HEK293 (cell line): ENCODE results near the gene GLYATL3.

Experiments used
- CTCF ChIA-PET: fragments of 350-600 bp; formaldehyde crosslinking; extraction: SDS; loops from one replicate; lab custom pipeline; 2021; ENCODE audit warnings: antibody characterized with exemption; lab: Yijun Ruan, JAX
- POLR2A ChIA-PET: fragments of 300-600 bp; formaldehyde crosslinking; extraction: SDS; loops from one replicate; lab custom pipeline; 2020; ENCODE audit warnings: antibody characterized with exemption, inconsistent platforms; lab: Yijun Ruan, JAX
- H3K27ac ChIP-seq: fragments of 200-500 bp; sonication (Bioruptor generic); 2 replicates; pipeline ENCODE4 v1.5.1; 2014; ENCODE audit warnings: low read depth, low read length, control low read depth, inconsistent platforms; ENCODE audit errors: extremely low read depth
- H3K36me3 ChIP-seq, 2 experiments: fragments of 200-500 bp in 1 of 2; sonication (Bioruptor generic) in 1 of 2; 1 replicate in 1 of 2; 2 replicates in 1 of 2; pipeline ENCODE4 v1.5.1; 2014 to 2017; ENCODE audit warnings: inconsistent platforms in 2 of 2, low read length in 2 of 2; ENCODE audit not compliant: control insufficient read depth in 2 of 2, insufficient read depth in 1 of 2
- H3K4me1 ChIP-seq: fragments of 200-500 bp; sonication (Bioruptor generic); 2 replicates; pipeline ENCODE4 v1.5.1; 2014; ENCODE audit warnings: mild to moderate bottlenecking, low read length, inconsistent platforms; ENCODE audit not compliant: control insufficient read depth, insufficient read depth
- H3K4me3 ChIP-seq: 2 replicates; pipeline ENCODE4 v1.5.1; 2011; ENCODE audit warnings: low read depth, mild to moderate bottlenecking, control low read depth, low read length, moderate library complexity
- H3K9me3 ChIP-seq: fragments of 200-500 bp; sonication (Bioruptor generic); 2 replicates; pipeline ENCODE4 v1.5.1; 2014; ENCODE audit warnings: low read depth, low read length, inconsistent platforms; ENCODE audit not compliant: control insufficient read depth, insufficient read depth
- KLF1 ChIP-seq: fragments of 450-650 bp; formaldehyde crosslinking; IDR thresholded peaks from 2 replicates; pipeline ENCODE4 v1.5.1; 2016; ENCODE audit warnings: missing biosample characterization, missing genetic modification characterization
- OVOL3 ChIP-seq: fragments of 450-650 bp; formaldehyde crosslinking; IDR thresholded peaks from 2 replicates; pipeline ENCODE4 v1.5.1; 2016; ENCODE audit warnings: missing biosample characterization, missing genetic modification characterization
- SCRT1 ChIP-seq: fragments of 450-650 bp; formaldehyde crosslinking; IDR thresholded peaks from 2 replicates; pipeline ENCODE4 v1.5.1; 2016; ENCODE audit warnings: missing biosample characterization, missing genetic modification characterization, borderline replicate concordance
- ZBTB17 ChIP-seq: fragments of 450-650 bp; formaldehyde crosslinking; IDR thresholded peaks from 2 replicates; pipeline ENCODE4 v1.5.1; 2016; ENCODE audit warnings: missing biosample characterization, missing genetic modification characterization
- ZNF112 ChIP-seq: fragments of 450-650 bp; formaldehyde crosslinking; IDR thresholded peaks from 2 replicates; pipeline ENCODE4 v1.5.0; 2017; ENCODE audit warnings: missing biosample characterization, missing genetic modification characterization
- ZNF335 ChIP-seq: fragments of 450-650 bp; formaldehyde crosslinking; conservative IDR thresholded peaks from 2 replicates; pipeline ENCODE4 v1.5.1; 2016; ENCODE audit warnings: missing biosample characterization, missing genetic modification characterization
- ZNF341 ChIP-seq: fragments of 450-650 bp; formaldehyde crosslinking; IDR thresholded peaks from 2 replicates; pipeline ENCODE4; 2016; ENCODE audit warnings: low read depth, missing biosample characterization, missing genetic modification characterization
- ZNF530 ChIP-seq: fragments of 450-650 bp; formaldehyde crosslinking; IDR thresholded peaks from 2 replicates; pipeline ENCODE4 v1.5.1; 2016; ENCODE audit warnings: low read depth, missing biosample characterization, missing genetic modification characterization
- ZNF747 ChIP-seq: fragments of 450-650 bp; formaldehyde crosslinking; IDR thresholded peaks from 2 replicates; pipeline ENCODE4 v1.5.1; 2016; ENCODE audit warnings: missing biosample characterization, missing genetic modification characterization
- TF ChIP-seq, protein P1 (sequence below): fragments of 450-650 bp; formaldehyde crosslinking; IDR thresholded peaks from 2 replicates; pipeline ENCODE4 v1.5.1; 2016; ENCODE audit warnings: missing biosample characterization, missing genetic modification characterization, low read depth
- TF ChIP-seq, protein P2 (sequence below): fragments of 450-650 bp; formaldehyde crosslinking; IDR thresholded peaks from 2 replicates; pipeline ENCODE4 v1.5.1; 2017; ENCODE audit warnings: missing biosample characterization, missing genetic modification characterization
- TF ChIP-seq, protein P3 (sequence below): sonication (generic); formaldehyde crosslinking; IDR thresholded peaks from 2 replicates; pipeline ENCODE4 v1.8.1; 2022; ENCODE audit warnings: mild to moderate bottlenecking, moderate library complexity, missing genetic modification reagents

The GLYATL3 gene

DNA sequence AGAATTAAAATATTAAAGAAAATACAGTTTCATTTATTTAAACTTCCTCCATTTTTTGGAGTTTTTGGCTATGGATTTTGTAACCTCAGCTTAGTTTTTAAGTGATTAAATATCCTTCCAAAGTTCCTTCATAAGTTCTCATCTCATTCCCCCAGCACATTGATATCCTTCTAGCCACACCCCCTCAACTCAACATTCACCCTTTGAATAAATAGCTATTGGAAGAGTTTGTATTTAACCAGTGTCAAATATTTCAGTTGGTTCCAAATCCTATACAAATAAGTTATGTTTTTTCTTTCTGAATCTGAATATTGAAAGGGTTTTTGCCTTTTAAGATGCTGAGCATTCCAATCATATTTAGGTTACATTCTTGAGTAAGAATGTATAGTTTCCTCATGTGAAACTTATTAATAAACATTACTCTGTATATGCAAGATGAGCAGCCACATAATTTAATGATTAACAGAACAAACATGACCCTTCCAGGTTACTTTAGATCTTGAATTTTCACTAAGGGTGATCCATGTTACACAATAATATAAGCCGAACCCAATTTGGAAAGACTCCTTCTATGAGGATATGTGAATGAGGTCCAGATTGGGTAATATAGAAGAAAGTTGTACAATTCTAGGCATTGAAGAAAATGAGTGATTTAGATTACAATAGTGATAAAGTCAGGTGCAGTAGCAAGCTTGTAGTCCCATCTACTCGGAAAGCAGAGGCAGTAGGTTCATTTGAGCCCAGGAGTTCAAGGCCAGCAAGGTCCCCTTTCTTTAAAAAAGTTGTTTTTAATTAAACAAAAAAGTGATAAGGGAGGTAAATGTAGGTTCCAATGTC, 13.6 kb downstream of the GLYATL3 start (continued):
- TF ChIP-seq, protein P1, sequence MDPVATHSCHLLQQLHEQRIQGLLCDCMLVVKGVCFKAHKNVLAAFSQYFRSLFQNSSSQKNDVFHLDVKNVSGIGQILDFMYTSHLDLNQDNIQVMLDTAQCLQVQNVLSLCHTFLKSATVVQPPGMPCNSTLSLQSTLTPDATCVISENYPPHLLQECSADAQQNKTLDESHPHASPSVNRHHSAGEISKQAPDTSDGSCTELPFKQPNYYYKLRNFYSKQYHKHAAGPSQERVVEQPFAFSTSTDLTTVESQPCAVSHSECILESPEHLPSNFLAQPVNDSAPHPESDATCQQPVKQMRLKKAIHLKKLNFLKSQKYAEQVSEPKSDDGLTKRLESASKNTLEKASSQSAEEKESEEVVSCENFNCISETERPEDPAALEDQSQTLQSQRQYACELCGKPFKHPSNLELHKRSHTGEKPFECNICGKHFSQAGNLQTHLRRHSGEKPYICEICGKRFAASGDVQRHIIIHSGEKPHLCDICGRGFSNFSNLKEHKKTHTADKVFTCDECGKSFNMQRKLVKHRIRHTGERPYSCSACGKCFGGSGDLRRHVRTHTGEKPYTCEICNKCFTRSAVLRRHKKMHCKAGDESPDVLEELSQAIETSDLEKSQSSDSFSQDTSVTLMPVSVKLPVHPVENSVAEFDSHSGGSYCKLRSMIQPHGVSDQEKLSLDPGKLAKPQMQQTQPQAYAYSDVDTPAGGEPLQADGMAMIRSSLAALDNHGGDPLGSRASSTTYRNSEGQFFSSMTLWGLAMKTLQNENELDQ (tag by site-specific recombination), result no peak
- TF ChIP-seq ZBTB17 (tag by site-specific recombination), result no peak
- TF ChIP-seq KLF1 (tag by site-specific recombination), result no peak
- TF ChIP-seq ZNF341 (tag by site-specific recombination), result no peak
- no peak for TF ChIP-seq ZNF530 (tag by site-specific recombination)
- TF ChIP-seq ZNF112 (tag by site-specific recombination), result no peak

DNA sequence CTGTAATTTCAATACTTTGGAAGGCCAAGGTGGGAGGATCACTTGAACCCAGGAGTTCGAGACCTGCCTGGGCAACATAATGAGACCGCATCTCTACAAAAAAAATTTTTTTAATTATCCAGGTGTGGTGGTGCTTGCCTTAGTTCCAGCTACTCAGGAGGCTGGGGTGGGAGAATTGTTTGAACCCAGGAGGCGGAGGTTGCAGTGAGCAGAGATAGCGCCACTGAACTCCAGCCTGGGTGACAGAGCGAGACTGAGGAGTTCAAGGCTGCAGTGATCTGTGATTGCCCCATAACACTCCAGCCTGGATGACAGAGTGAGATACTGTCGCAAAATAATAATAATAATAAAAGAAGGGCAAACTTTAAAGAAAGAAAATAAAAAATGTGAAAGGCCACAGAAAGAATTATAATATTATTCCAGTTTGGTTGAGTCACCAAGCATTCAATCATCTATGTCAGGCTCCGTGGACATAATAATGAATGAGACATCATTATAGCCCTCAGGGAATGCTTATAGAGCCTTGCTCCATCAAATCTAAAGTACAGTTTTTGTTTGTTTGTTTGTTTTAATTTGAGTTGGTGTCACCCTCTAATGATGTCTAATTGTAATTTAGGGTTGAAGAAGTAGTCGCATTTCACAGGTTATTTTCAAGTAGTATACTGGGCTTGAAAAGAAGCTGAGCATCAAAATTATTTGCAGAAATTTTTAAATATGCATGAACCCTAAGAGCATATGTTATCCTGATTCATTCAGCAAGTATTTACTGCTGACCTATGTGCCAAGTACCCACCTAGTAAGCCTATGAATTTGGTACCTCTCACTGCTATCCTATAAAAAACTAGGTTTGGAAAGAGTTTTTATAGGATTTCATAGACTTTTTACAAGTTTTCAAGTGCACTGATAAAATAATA, 15.1 kb downstream of the GLYATL3 start:
- H3K27ac ChIP-seq, result no peak overlapping the region
- POLR2A ChIA-PET, result no interaction called here
- no peak overlapping the region for H3K4me3 ChIP-seq
- no peaks in the 10 kb centered on the region for H3K4me1 ChIP-seq
- H3K9me3 ChIP-seq, result no peaks in the 10 kb centered on the region
- CTCF ChIA-PET, result interaction anchor here (1.0 kb wide), 1 partner anchor 17 kb away, joined by 3 read pairs; no protein-coding TSS in a partner anchor
- no peaks in the 10 kb centered on the region for H3K36me3 ChIP-seq
- TF ChIP-seq, protein P2, sequence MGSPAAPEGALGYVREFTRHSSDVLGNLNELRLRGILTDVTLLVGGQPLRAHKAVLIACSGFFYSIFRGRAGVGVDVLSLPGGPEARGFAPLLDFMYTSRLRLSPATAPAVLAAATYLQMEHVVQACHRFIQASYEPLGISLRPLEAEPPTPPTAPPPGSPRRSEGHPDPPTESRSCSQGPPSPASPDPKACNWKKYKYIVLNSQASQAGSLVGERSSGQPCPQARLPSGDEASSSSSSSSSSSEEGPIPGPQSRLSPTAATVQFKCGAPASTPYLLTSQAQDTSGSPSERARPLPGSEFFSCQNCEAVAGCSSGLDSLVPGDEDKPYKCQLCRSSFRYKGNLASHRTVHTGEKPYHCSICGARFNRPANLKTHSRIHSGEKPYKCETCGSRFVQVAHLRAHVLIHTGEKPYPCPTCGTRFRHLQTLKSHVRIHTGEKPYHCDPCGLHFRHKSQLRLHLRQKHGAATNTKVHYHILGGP (tag by site-specific recombination), result no peak
- TF ChIP-seq, protein P3, sequence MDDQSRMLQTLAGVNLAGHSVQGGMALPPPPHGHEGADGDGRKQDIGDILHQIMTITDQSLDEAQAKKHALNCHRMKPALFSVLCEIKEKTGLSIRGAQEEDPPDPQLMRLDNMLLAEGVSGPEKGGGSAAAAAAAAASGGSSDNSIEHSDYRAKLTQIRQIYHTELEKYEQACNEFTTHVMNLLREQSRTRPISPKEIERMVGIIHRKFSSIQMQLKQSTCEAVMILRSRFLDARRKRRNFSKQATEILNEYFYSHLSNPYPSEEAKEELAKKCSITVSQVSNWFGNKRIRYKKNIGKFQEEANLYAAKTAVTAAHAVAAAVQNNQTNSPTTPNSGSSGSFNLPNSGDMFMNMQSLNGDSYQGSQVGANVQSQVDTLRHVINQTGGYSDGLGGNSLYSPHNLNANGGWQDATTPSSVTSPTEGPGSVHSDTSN (CRISPR knock-in tag), result no peak

DNA sequence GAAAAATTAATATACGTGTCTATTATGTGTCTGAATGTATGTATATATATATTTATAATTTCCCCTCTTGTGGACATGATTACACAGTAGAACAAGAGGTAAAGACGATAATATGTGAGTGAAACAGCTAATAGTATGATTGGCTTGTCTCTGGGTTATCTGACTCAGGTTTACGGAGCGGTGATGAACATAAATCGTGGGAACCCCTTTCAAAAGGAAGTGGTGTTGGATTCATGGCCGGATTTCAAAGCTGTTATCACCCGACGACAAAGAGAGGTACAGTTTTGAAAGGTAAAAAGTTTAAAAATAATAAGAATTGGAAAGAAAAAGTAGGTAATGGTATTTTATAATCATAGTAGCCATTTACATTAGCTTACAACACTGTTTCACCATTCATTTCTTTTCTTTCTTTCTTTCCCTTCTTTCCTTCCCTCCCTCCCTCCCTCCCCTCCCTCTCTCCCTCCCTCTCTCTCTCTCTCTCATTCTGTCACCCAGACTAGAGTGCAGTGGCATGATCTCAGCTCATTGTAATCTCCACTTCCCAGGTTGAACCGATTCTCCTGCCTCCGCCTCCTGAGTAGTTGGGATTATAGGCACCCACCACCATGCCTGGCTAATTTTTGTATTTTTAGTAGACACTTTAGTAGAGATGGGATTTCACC, 15.9 kb downstream of the GLYATL3 start:
- CTCF ChIA-PET, result interaction anchor here (0.8 to 4.9 kb wide), 3 partner anchors 16 to 123 kb away, joined by 3 to 31 read pairs (median 3); no protein-coding TSS in a partner anchor

DNA sequence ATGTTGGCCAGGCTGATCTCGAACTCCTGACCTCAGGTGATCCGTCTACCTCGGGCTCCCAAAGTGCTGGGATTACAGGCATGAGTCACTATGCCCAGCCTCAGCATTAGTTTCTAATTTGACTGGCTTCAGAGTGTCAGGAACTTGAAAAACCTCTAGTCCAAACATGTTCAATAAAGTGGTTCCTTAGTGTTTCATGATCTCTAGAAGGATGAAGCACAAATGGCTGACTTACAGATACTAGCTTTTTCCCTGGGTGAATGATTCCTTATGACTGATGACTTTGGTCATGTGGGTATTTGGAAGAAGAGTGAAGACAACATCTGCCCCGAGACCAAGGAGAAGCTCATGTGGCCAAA, 16.4 kb downstream of the GLYATL3 start:
- Histone ChIP-seq H3K36me3 (no peaks in the 10 kb centered on the region), H3K27ac (no peak overlapping the region), H3K9me3 (no peaks in the 10 kb centered on the region), H3K4me1 (no peaks in the 10 kb centered on the region), H3K4me3 (no peak overlapping the region)
- ChIA-PET POLR2A (interaction anchor here (0.6 to 0.7 kb wide), 2 partner anchors 19 to 34 kb away, joined by 3 read pairs; partner anchors contain the start of gene C6orf141), CTCF (interaction anchor here (0.6 to 4.9 kb wide), 4 partner anchors 15 to 122 kb away, joined by 3 to 31 read pairs (median 4); no protein-coding TSS in a partner anchor)
- TF ChIP-seq ZNF747, result no peak
- peak; percentile 4; the same call in 1 of the 2 replicates for TF ChIP-seq ZNF335 (tag by site-specific recombination)

More for the DNA sequence above, 15.9 kb downstream of the GLYATL3 start:
- Histone ChIP-seq H3K4me3 (no peak overlapping the region), H3K36me3 (no peaks in the 10 kb centered on the region), H3K4me1 (no peaks in the 10 kb centered on the region), H3K27ac (no peak overlapping the region), H3K9me3 (no peaks in the 10 kb centered on the region)
- POLR2A ChIA-PET, result interaction anchor here (0.6 kb wide), 1 partner anchor 18 kb away, joined by 3 read pairs; no protein-coding TSS in a partner anchor
- TF ChIP-seq ZNF335 (tag by site-specific recombination) (0 out of 2 replicates have a peak, but pooled peaks have one; percentile 31), SCRT1 (tag by site-specific recombination) (no peak), OVOL3 (no peak)
